HL-60 (cell line): Measurements from ENCODE around the gene PCDH12.

Experiments
- POLR2AphosphoS5 ChIP-seq: IDR thresholded peaks from 2 replicates; pipeline ENCODE4 v1.6.1; 2012; ENCODE audit warnings: low read depth
- TF ChIP-seq, protein P1 (sequence below): IDR thresholded peaks from 2 replicates; pipeline ENCODE4 v1.6.1; 2012; ENCODE audit warnings: low read depth; ENCODE audit not compliant: insufficient replicate concordance
- TF ChIP-seq, protein P2 (sequence below): IDR thresholded peaks from one replicate; pipeline ENCODE4 v1.5.1; 2011; ENCODE audit warnings: low read length, control low read depth, inconsistent platforms; ENCODE audit not compliant: insufficient read depth

DNA sequence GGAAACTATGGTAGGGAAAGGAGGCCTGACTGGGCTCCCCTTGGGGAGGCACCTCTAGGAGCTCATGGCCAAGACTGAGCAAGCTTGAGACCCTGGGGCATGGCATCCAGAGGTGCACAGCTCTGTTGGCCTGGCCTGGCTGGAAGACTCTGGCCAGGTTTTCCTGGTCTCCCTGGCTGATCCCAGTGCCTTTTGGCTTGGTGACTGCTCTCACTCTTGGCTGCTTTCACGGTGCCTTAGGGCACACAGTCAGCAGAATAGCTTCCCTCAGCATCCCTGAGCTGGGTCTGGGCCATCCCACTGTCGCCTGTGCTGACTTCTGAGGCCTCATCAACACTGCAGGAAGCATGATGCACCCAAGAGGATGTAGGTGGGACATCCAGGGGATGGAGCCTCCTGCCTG lies 47.7 kb downstream of the PCDH12 start:
- no peak for TF ChIP-seq POLR2AphosphoS5
- TF ChIP-seq, protein P1, sequence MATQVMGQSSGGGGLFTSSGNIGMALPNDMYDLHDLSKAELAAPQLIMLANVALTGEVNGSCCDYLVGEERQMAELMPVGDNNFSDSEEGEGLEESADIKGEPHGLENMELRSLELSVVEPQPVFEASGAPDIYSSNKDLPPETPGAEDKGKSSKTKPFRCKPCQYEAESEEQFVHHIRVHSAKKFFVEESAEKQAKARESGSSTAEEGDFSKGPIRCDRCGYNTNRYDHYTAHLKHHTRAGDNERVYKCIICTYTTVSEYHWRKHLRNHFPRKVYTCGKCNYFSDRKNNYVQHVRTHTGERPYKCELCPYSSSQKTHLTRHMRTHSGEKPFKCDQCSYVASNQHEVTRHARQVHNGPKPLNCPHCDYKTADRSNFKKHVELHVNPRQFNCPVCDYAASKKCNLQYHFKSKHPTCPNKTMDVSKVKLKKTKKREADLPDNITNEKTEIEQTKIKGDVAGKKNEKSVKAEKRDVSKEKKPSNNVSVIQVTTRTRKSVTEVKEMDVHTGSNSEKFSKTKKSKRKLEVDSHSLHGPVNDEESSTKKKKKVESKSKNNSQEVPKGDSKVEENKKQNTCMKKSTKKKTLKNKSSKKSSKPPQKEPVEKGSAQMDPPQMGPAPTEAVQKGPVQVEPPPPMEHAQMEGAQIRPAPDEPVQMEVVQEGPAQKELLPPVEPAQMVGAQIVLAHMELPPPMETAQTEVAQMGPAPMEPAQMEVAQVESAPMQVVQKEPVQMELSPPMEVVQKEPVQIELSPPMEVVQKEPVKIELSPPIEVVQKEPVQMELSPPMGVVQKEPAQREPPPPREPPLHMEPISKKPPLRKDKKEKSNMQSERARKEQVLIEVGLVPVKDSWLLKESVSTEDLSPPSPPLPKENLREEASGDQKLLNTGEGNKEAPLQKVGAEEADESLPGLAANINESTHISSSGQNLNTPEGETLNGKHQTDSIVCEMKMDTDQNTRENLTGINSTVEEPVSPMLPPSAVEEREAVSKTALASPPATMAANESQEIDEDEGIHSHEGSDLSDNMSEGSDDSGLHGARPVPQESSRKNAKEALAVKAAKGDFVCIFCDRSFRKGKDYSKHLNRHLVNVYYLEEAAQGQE = no peak
- TF ChIP-seq, protein P2, sequence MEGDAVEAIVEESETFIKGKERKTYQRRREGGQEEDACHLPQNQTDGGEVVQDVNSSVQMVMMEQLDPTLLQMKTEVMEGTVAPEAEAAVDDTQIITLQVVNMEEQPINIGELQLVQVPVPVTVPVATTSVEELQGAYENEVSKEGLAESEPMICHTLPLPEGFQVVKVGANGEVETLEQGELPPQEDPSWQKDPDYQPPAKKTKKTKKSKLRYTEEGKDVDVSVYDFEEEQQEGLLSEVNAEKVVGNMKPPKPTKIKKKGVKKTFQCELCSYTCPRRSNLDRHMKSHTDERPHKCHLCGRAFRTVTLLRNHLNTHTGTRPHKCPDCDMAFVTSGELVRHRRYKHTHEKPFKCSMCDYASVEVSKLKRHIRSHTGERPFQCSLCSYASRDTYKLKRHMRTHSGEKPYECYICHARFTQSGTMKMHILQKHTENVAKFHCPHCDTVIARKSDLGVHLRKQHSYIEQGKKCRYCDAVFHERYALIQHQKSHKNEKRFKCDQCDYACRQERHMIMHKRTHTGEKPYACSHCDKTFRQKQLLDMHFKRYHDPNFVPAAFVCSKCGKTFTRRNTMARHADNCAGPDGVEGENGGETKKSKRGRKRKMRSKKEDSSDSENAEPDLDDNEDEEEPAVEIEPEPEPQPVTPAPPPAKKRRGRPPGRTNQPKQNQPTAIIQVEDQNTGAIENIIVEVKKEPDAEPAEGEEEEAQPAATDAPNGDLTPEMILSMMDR = no peak
